GM12878 (cell line): Measurements from ENCODE around the gene BICC1. TPM values are rescaled to one million over a fixed set of nuclear protein-coding genes. Genes with fewer than 3 reads are reported as not detected.

ENCODE experiments used
- ATAC-seq: fragments of 200-7000 bp; cut with Tn5 transposase; 3 replicates; pipeline ENCODE4 v1.9.1; 2020; ENCODE audit warnings: mild to moderate bottlenecking, moderate library complexity
- BruUV-seq: library from RNA; stranded (reverse); fragments of 400-500 nt; replicated peaks from 2 replicates; lab custom pipeline; 2021; lab: Mats Ljungman, UMichigan
- CTCF ChIA-PET: fragments of 300-600 bp; sonication (Branson Sonifier 250); formaldehyde crosslinking; extraction: SDS; loops from one replicate; lab custom pipeline; 2021; ENCODE audit warnings: inconsistent platforms; lab: Yijun Ruan, JAX
- POLR2A ChIA-PET: fragments of 350-600 bp; formaldehyde crosslinking; extraction: SDS; loops from one replicate; lab custom pipeline; 2021; ENCODE audit warnings: inconsistent platforms; lab: Charles Lee
- RAD21 ChIA-PET: fragments of 300-600 bp; sonication (Branson Sonifier 250); formaldehyde crosslinking; loops from one replicate; lab custom pipeline; 2023; ENCODE audit warnings: antibody characterized with exemption; ENCODE audit not compliant: unreplicated experiment; lab: Charles Lee
- SMC1A ChIA-PET: fragments of 300-600 bp; sonication (Branson Sonifier 250); formaldehyde crosslinking; loops from one replicate; lab custom pipeline; 2023; ENCODE audit not compliant: unreplicated experiment, uncharacterized antibody; lab: Charles Lee
- DNase-seq: peaks from one replicate; pipeline ENCODE4 v3.0.0-alpha.2; 2011; ENCODE audit warnings: low read depth, low spot score
- FAIRE-seq: peaks from 3 replicates; lab custom pipeline; 2011; peaks lifted over from hg19 to GRCh38; lab: Jason Lieb, UNC
- H2AFZ ChIP-seq: 2 replicates; pipeline ENCODE4 v1.6.0; 2011; ENCODE audit warnings: low read depth, low read length, control low read depth; ENCODE audit not compliant: control insufficient read depth
- H3K27ac ChIP-seq: 2 replicates; pipeline ENCODE4 v1.5.1; 2011; ENCODE audit warnings: control low read depth; ENCODE audit not compliant: control insufficient read depth, insufficient read depth
- H3K27me3 ChIP-seq, 2 experiments: replicated peaks in 1 of 2; 2 replicates each; pipeline versions ENCODE4 v1.6.0 to v1.6.1; 2011; ENCODE audit warnings: low read length in 1 of 2; ENCODE audit not compliant: control insufficient read depth in 2 of 2, insufficient read depth in 2 of 2
- H3K36me3 ChIP-seq, 2 experiments: 2 replicates each; pipeline ENCODE4 v1.5.1; 2011; ENCODE audit warnings: low read length in 1 of 2; ENCODE audit not compliant: control insufficient read depth in 2 of 2, insufficient read depth in 2 of 2
- H3K4me1 ChIP-seq: 2 replicates; pipeline ENCODE4 v1.6.1; 2011; ENCODE audit warnings: mild to moderate bottlenecking, low read length, moderate library complexity, mixed read lengths; ENCODE audit not compliant: control insufficient read depth, insufficient read depth
- H3K4me2 ChIP-seq: 2 replicates; pipeline ENCODE4 v1.6.0; 2011; ENCODE audit warnings: control low read depth; ENCODE audit not compliant: control insufficient read depth, insufficient read depth
- H3K4me3 ChIP-seq: fragments of 200-600 bp; sonication (generic); 2 replicates; pipeline ENCODE4 v1.5.1; 2016
- H3K79me2 ChIP-seq: 2 replicates; pipeline ENCODE4 v1.6.0; 2011; ENCODE audit warnings: low read length; ENCODE audit not compliant: control insufficient read depth, insufficient read depth
- H3K9ac ChIP-seq: 2 replicates; pipeline ENCODE4 v1.8.0; 2011; ENCODE audit warnings: low read length, control low read depth, mixed read lengths; ENCODE audit not compliant: control insufficient read depth, insufficient read depth
- H3K9me3 ChIP-seq: replicated peaks from 3 replicates; pipeline ENCODE4 v1.5.1; 2011; ENCODE audit warnings: mild to moderate bottlenecking, low read length; ENCODE audit not compliant: control insufficient read depth, insufficient read depth
- H4K20me1 ChIP-seq: 2 replicates; pipeline ENCODE4 v1.6.0; 2011; ENCODE audit not compliant: control insufficient read depth, insufficient read depth
- BCL11A ChIP-seq: IDR thresholded peaks from 2 replicates; pipeline ENCODE4 v1.6.1; 2011; ENCODE audit warnings: low read depth, low read length
- CEBPB ChIP-seq, 2 experiments: fragments of 150-350 bp in 1 of 2; IDR thresholded peaks; 2 replicates each; pipeline ENCODE4 v1.6.1; 2012 to 2014; ENCODE audit warnings: low read depth in 2 of 2, low read length in 2 of 2, borderline replicate concordance in 1 of 2, inconsistent platforms in 1 of 2
- EZH2 ChIP-seq: IDR thresholded peaks from 2 replicates; pipeline ENCODE4 v1.6.1; 2012; ENCODE audit warnings: low read depth, mild to moderate bottlenecking, control low read depth, inconsistent platforms, low read length, borderline replicate concordance; ENCODE audit not compliant: control insufficient read depth
- FOS ChIP-seq: IDR thresholded peaks from 3 replicates; pipeline ENCODE4 v1.6.1; 2011; ENCODE audit warnings: borderline replicate concordance; ENCODE audit not compliant: insufficient read length; ENCODE audit errors: extremely low read depth
- HDAC6 ChIP-seq: fragments of 200-600 bp; sonication (generic); IDR thresholded peaks from one replicate; pipeline ENCODE4 v1.8.0; 2017; ENCODE audit warnings: antibody characterized with exemption; ENCODE audit not compliant: unreplicated experiment
- HDGF ChIP-seq: fragments of 450-650 bp; IDR thresholded peaks from 2 replicates; pipeline ENCODE4 v1.6.1; 2016; ENCODE audit warnings: antibody characterized with exemption
- JUND ChIP-seq: IDR thresholded peaks from 2 replicates; pipeline ENCODE4 v1.6.1; 2012; ENCODE audit warnings: low read depth, mild to moderate bottlenecking, low read length, improper control_type of control experiment, moderate library complexity
- LARP7 ChIP-seq: fragments of 450-650 bp; IDR thresholded peaks from 2 replicates; pipeline ENCODE4 v1.6.1; 2017; ENCODE audit warnings: mild to moderate bottlenecking
- MTA3 ChIP-seq: IDR thresholded peaks from 2 replicates; pipeline ENCODE4 v1.6.1; 2012; ENCODE audit warnings: low read length, inconsistent platforms, borderline replicate concordance
- NRF1 ChIP-seq: conservative IDR thresholded peaks from 2 replicates; pipeline ENCODE4 v1.6.1; 2011; ENCODE audit warnings: mild to moderate bottlenecking, low read depth, low read length, improper control_type of control experiment
- RCOR1 ChIP-seq: conservative IDR thresholded peaks from 2 replicates; pipeline ENCODE4 v1.6.1; 2012; ENCODE audit warnings: low read depth, low read length, improper control_type of control experiment
- SP1 ChIP-seq: IDR thresholded peaks from one replicate; pipeline ENCODE4 v1.6.1; 2011; ENCODE audit warnings: low read depth, low read length
- STAT3 ChIP-seq: IDR thresholded peaks from 2 replicates; pipeline ENCODE4 v1.6.1; 2011; ENCODE audit warnings: low read depth, low read length, improper control_type of control experiment
- SUPT20H ChIP-seq: IDR thresholded peaks from 2 replicates; pipeline ENCODE4 v1.6.1; 2011; ENCODE audit warnings: low read depth, mild to moderate bottlenecking, low read length, moderate library complexity, borderline replicate concordance; ENCODE audit not compliant: control insufficient read depth
- YBX1 ChIP-seq: fragments of 450-650 bp; IDR thresholded peaks from 2 replicates; pipeline ENCODE4 v1.6.1; 2016; ENCODE audit warnings: antibody characterized with exemption
- ZBED1 ChIP-seq: IDR thresholded peaks from 2 replicates; pipeline ENCODE4 v1.6.1; 2016; ENCODE audit warnings: borderline replicate concordance
- WGBS: methylation state at CpG from one replicate; pipeline ENCODE4 v1.1.6; 2016; ENCODE audit warnings: low lambda C conversion rate; ENCODE audit not compliant: insufficient replicate concordance, insufficient coverage; ENCODE audit errors: missing lambda C conversion rate; 5-methylcytosine and 5-hydroxymethylcytosine counted together
- in situ Hi-C: fragments of 300-500 bp; cut with MboI; formaldehyde crosslinking; loops from 9 replicates; pipeline ENCODE4 v1.14.3; 2018; ENCODE audit warnings: mixed read lengths
- intact Hi-C: fragments of 100-400 bp; cut with micrococcal nuclease; formaldehyde crosslinking; loops from one replicate; pipeline ENCODE4 v1.14.2; 2022; ENCODE audit not compliant: unreplicated experiment
- polyA plus RNA-seq, 11 experiments: library from polyadenylated mRNA; depleted of rRNA in 4 of 11; unstranded in 6 of 11; stranded (reverse) in 5 of 11; fragments of >200 nt; fragmentation: Nextera tagmentation in 4 of 11; fragmentation: Illumina TruSeq in 1 of 11; extraction: Ambion mirVana in 4 of 11; extraction: Trizol in 1 of 11; gene quantifications; 1 replicate in 1 of 11; 2 replicates in 10 of 11; pipeline versions ENCODE4 v1.2.1 to v1.2.3, GENCODE V29; 2011 to 2016; ENCODE audit warnings: inconsistent platforms in 2 of 11, missing spikeins in 2 of 11, low read depth in 1 of 11
- total RNA-seq, 4 experiments: library from RNA; depleted of rRNA in 3 of 4; stranded (reverse); fragments of >200 nt in 3 of 4; fragmentation: Illumina TruSeq in 1 of 4; extraction: Trizol in 1 of 4; gene quantifications; 2 replicates each; pipeline versions ENCODE4 v1.2.1 to v1.2.3, GENCODE V29; 2013 to 2021
- TF ChIP-seq, protein P1 (sequence below): fragments of 450-650 bp; IDR thresholded peaks from 2 replicates; pipeline ENCODE4 v1.6.1; 2018; ENCODE audit warnings: mild to moderate bottlenecking, low read depth, moderate library complexity; ENCODE audit not compliant: partially characterized antibody
- TF ChIP-seq, protein P2 (sequence below): IDR thresholded peaks from 2 replicates; pipeline ENCODE4 v1.6.1; 2011; ENCODE audit warnings: mild to moderate bottlenecking, low read depth, low read length, moderate library complexity; ENCODE audit not compliant: insufficient replicate concordance

BICC1 gene
- total and polyA plus RNA-seq, 10 of the 15 experiments (the other 5 are each of a cell fraction or from before 2014, with no cell fraction given) = 0.01 to 0.10 (median 0.04) TPM; not detected in 5

DNA sequence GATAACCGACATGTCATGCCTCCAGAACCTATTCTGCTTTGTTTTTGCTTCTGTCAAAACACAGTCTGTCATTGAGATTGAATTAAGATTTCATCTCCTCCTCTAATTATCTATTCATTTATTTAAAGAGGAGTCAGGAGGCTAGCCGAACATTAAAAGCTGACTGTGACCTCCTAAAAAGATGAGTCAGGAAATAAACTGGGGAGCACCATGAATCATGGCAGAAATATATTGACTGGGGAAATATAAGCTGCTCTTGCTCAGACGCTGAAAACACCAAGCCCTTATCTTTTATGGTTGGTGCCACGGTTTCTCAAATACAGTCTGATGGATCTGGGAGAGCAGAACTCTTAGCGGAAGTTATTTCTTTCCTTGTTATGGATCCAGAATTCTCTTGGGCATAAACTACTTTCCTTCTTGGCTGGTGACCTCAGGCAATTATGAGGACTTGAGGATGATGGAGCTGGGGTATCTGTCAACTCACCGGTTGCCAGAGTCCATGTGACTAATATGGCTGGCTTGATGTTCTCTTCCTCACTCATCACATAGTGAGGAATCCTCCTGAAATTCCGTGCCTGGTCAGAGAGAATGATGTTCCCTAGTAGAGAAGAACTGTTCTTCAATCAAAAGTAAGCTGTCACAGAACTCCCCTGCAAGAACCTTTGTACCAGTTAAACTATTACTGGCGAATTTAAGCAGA lies 356.2 kb downstream of the BICC1 start:
- no TSS peak for BruUV-seq
- POLR2A ChIA-PET = no interaction called here

DNA sequence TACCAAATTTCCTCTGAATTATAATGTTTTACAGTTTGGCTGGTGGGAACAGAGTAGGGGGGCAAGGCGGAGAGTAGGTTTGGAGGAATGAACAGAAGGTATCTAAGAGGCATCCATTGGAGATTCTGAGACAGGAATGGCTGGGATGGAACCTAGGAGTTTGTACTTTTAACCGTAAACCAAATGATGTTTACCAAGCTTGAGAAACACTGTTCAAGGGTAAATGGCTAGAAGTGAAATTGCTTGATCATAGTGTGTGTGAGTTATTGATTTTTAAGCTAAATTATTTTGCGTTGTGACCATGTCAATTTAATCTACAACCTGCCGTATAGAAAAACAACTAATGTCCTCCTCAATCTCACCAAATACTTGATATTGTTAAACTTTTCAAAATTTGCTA lies 357.4 kb downstream of the BICC1 start:
- no peak for TF ChIP-seq HDAC6
- no peak for TF ChIP-seq YBX1
- TF ChIP-seq ZBED1 = no peak
- TF ChIP-seq NRF1 = no peak
- no peak for TF ChIP-seq SUPT20H
- TF ChIP-seq STAT3 = no peak
- TF ChIP-seq MTA3 = no peak
- no peak for TF ChIP-seq BCL11A
- TF ChIP-seq, protein P1, sequence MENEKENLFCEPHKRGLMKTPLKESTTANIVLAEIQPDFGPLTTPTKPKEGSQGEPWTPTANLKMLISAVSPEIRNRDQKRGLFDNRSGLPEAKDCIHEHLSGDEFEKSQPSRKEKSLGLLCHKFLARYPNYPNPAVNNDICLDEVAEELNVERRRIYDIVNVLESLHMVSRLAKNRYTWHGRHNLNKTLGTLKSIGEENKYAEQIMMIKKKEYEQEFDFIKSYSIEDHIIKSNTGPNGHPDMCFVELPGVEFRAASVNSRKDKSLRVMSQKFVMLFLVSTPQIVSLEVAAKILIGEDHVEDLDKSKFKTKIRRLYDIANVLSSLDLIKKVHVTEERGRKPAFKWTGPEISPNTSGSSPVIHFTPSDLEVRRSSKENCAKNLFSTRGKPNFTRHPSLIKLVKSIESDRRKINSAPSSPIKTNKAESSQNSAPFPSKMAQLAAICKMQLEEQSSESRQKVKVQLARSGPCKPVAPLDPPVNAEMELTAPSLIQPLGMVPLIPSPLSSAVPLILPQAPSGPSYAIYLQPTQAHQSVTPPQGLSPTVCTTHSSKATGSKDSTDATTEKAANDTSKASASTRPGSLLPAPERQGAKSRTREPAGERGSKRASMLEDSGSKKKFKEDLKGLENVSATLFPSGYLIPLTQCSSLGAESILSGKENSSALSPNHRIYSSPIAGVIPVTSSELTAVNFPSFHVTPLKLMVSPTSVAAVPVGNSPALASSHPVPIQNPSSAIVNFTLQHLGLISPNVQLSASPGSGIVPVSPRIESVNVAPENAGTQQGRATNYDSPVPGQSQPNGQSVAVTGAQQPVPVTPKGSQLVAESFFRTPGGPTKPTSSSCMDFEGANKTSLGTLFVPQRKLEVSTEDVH = no peak
- no peak for TF ChIP-seq SP1
- TF ChIP-seq, protein P2, sequence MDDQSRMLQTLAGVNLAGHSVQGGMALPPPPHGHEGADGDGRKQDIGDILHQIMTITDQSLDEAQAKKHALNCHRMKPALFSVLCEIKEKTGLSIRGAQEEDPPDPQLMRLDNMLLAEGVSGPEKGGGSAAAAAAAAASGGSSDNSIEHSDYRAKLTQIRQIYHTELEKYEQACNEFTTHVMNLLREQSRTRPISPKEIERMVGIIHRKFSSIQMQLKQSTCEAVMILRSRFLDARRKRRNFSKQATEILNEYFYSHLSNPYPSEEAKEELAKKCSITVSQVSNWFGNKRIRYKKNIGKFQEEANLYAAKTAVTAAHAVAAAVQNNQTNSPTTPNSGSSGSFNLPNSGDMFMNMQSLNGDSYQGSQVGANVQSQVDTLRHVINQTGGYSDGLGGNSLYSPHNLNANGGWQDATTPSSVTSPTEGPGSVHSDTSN = no peak
- FAIRE-seq (peak; percentile 41), ATAC-seq (no peak), DNase-seq (no peak)
- Histone ChIP-seq H3K27ac (no peak overlapping the region), H4K20me1 (no peaks in the 10 kb centered on the region), H3K4me3 (no peak overlapping the region), H3K9ac (no peak overlapping the region), H3K27me3 (no peaks in the 10 kb centered on the region), H3K4me2 (no peak overlapping the region), H3K36me3 (no peaks in the 10 kb centered on the region), H3K4me1 (no peaks in the 10 kb centered on the region), H3K79me2 (no peaks in the 10 kb centered on the region), H3K9me3 (no peaks in the 10 kb centered on the region), H2AFZ (no peak overlapping the region)
- intact Hi-C loops (no loop called here), in situ Hi-C loops (no loop called here)
- SMC1A ChIA-PET = no interaction called here
- POLR2A ChIA-PET = no interaction called here
- RAD21 ChIA-PET = no interaction called here
- WGBS = 61% methylated on average over 4 of the region's 4 CpGs
- BruUV-seq = no TSS peak
- CTCF ChIA-PET = no interaction called here

More for the DNA sequence above, 356.2 kb downstream of the BICC1 start:
- ATAC-seq = no peak
- Histone ChIP-seq H3K9ac (no peak overlapping the region), H3K36me3 (no peaks in the 10 kb centered on the region), H2AFZ (no peak overlapping the region), H3K79me2 (no peaks in the 10 kb centered on the region), H4K20me1 (no peaks in the 10 kb centered on the region), H3K27ac (no peak overlapping the region), H3K4me2 (no peak overlapping the region), H3K9me3 (no peaks in the 10 kb centered on the region), H3K4me3 (no peak overlapping the region), H3K4me1 (no peaks in the 10 kb centered on the region), H3K27me3 (no peaks in the 10 kb centered on the region)
- no peak for DNase-seq
- intact Hi-C loops (no loop called here), in situ Hi-C loops (no loop called here)
- SMC1A ChIA-PET = no interaction called here
- CTCF ChIA-PET = no interaction called here
- RAD21 ChIA-PET = no interaction called here
- FAIRE-seq = no peak
- 42% methylated on average over 8 of the region's 8 CpGs for WGBS
- TF ChIP-seq HDGF (no peak), NRF1 (no peak), FOS (no peak), JUND (no peak), SUPT20H (no peak), EZH2 (no peak), CEBPB (IDR thresholded peaks at IDR 0.05; ENCODE audit: borderline replicate concordance in 1 of 2, low read depth in 2 of 2, low read length in 2 of 2) (no peak), LARP7 (no peak), RCOR1 (no peak)
